ENCODE results near the gene INHBB. TPM values are rescaled to one million over a fixed set of nuclear protein-coding genes. Genes with fewer than 3 reads are reported as not detected.
A peak's percentile ranks its signal among the peaks of the same experiment; 100 is the strongest.

The INHBB gene
- total RNA-seq, 1 experiment from 2014 or later, result 0.27 TPM

- peak; percentile 77 to 95 (median 81) for TF ChIP-seq CTCF (IDR thresholded peaks at IDR 0.05 in 2 of 3, conservative IDR thresholded peaks at IDR 0.05 in 1 of 3; ENCODE audit: borderline replicate concordance in 1 of 3, insufficient read depth in 1 of 3, low read depth in 2 of 3, low read length in 2 of 3)
- TF ChIP-seq YY1 (IDR thresholded peaks at IDR 0.05; ENCODE audit: extremely low read depth, insufficient replicate concordance, low read depth, low read length), result peak; percentile 36
- peak; percentile 98 for TF ChIP-seq RAD21 (IDR thresholded peaks at IDR 0.05; ENCODE audit: low read depth)
- TF ChIP-seq REST (IDR thresholded peaks at IDR 0.05; ENCODE audit: low read depth), result no peak
- POLR2A ChIA-PET, result interaction anchor here (0.9 to 1.0 kb wide), 4 partner anchors 94 to 731 kb away, joined by 3 to 6 read pairs (median 3); no protein-coding TSS in a partner anchor
- Histone ChIP-seq H4K20me1 (ENCODE audit: insufficient read depth) (no peaks in the 10 kb centered on the region), H3K4me3 (replicated peaks in 1 of 2; ENCODE audit: low read depth in 1 of 2, low read length in 2 of 2) (0 out of 4 replicates have a peak overlapping the region, but pooled peaks of 1 of the 2 experiments have one; percentile 23), H2AFZ (ENCODE audit: low read depth, low read length, poor library complexity, severe bottlenecking) (peak overlapping the region; percentile 85), H3K27me3 (ENCODE audit: insufficient read depth, low read length) (no peaks in the 10 kb centered on the region), H3K9ac (ENCODE audit: low read length) (no peak overlapping the region), H3K27ac (ENCODE audit: low read depth, low read length) (no peak overlapping the region), H3K4me2 (ENCODE audit: low read length) (peak overlapping the region; percentile 67), H3K79me2 (ENCODE audit: insufficient read depth, low read length) (no peaks in the 10 kb centered on the region), H3K9me2 (ENCODE audit: insufficient read depth) (no peaks in the 10 kb centered on the region), H3K4me1 (ENCODE audit: control insufficient read depth in 1 of 2, insufficient read depth in 2 of 2, low read length in 2 of 2) (peaks cover 0 to 23% of the 10 kb centered on the region in 2 experiments; a peak in 2 of 4 replicates), H3K9me3 (ENCODE audit: control insufficient read depth in 1 of 2, insufficient read depth in 1 of 2, low read depth in 1 of 2, low read length in 2 of 2) (no peaks in the 10 kb centered on the region), H3K36me3 (ENCODE audit: control insufficient read depth in 1 of 2, insufficient read depth in 2 of 2, low read length in 2 of 2) (no peaks in the 10 kb centered on the region)
- BruUV-seq (replicated peaks), result no TSS peak
- intact Hi-C loops (cut with micrococcal nuclease), result loop anchor here (1.0 to 10.0 kb wide), 4 partner anchors 91 to 332 kb away; no protein-coding TSS in a partner anchor
- DNase-seq (ENCODE audit: low read depth, low spot score), result peak; percentile 59
- RAD21 ChIA-PET (ENCODE audit: low non-redundant PET in 1 of 2, low total read pairs in 2 of 2, uncharacterized antibody in 2 of 2, unreplicated experiment in 2 of 2), result interaction anchor here (0.8 to 1.4 kb wide), 7 partner anchors 19 to 332 kb away, joined by 3 to 9 read pairs (median 3); no protein-coding TSS in a partner anchor
- CTCF ChIA-PET, result interaction anchor here (0.7 to 3.5 kb wide), 17 partner anchors 8 to 737 kb away, joined by 3 to 32 read pairs (median 5); no protein-coding TSS in a partner anchor
- peak; percentile 88 for ATAC-seq
Measured at GRCh38 chr2:120343433-120344105, 2.4 kb upstream of the INHBB start.

Measured in HCT116 (cell line).